ENCODE measurements around the gene MGME1. TPM values are rescaled to one million over a fixed set of nuclear protein-coding genes. Genes with fewer than 3 reads are reported as not detected.

The MGME1 gene
- total RNA-seq, 4 donors from 2014 or later = 16.1 to 38.0 (median 19.0) TPM

DNA sequence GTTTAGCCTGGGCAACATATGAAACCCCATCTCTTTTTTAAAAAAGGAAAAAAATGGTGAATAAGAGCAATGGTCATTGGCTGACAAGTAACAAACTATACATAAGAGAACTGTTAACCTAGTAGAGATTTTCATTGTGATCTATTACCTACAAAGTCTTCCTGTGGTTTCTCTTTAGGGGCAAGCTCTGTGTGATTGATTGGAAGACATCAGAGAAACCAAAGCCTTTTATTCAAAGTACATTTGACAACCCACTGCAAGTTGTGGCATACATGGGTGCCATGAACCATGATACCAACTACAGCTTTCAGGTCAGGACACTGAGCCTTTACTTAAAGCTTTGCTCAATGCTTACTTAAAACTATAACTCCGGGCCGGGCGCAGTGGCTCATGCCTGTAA is 19.2 kb downstream of the MGME1 start:
- TF ChIP-seq, protein P1, sequence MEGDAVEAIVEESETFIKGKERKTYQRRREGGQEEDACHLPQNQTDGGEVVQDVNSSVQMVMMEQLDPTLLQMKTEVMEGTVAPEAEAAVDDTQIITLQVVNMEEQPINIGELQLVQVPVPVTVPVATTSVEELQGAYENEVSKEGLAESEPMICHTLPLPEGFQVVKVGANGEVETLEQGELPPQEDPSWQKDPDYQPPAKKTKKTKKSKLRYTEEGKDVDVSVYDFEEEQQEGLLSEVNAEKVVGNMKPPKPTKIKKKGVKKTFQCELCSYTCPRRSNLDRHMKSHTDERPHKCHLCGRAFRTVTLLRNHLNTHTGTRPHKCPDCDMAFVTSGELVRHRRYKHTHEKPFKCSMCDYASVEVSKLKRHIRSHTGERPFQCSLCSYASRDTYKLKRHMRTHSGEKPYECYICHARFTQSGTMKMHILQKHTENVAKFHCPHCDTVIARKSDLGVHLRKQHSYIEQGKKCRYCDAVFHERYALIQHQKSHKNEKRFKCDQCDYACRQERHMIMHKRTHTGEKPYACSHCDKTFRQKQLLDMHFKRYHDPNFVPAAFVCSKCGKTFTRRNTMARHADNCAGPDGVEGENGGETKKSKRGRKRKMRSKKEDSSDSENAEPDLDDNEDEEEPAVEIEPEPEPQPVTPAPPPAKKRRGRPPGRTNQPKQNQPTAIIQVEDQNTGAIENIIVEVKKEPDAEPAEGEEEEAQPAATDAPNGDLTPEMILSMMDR (IDR thresholded peaks at IDR 0.05) = no peak
- TF ChIP-seq POLR2A (IDR thresholded peaks at IDR 0.05) = no peak
- H3K36me3 ChIP-seq = peaks cover 0 to 28% (median 0%) of the 10 kb centered on the region in 3 donors
- no peaks in the 10 kb centered on the region for H3K9me3 ChIP-seq
- H3K27ac ChIP-seq = no peak overlapping the region
- peaks cover 0 to 17% (median 0%) of the 10 kb centered on the region in 4 donors for H3K4me1 ChIP-seq
- H3K27me3 ChIP-seq = no peaks in the 10 kb centered on the region
- DNase-seq = no peak
- no peak overlapping the region for H3K4me3 ChIP-seq

DNA sequence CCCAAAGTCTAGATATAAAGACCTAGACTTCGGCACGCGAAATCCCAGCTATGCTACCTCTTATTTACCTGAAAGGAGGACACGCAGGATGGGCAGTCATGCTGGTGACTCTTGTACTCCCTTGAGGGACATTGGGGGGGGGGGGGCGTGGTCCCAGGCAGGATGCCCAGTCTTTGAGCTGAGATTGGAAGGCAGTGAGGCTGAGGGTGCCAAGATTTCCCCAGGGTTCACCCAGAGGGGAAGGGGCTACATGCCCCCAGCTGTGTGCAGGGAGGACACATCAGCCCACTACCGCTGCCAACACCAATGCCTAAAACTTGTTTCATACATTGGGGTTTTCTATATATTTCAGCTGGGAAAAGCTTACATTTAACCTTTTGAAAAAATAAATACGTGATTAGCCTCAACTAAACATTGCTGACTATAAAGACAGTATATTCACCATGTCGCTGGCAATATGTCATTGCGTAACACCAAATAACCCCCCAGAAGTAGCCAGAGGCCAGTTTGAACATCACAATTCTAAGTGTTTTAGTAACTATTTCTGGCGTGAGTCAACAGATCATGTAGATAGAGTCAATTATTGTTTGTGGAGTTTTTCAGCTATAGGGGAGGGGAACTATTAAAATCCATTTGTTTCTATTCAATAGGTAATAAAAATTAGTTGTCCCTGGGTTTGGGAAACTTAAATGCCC is 21.6 kb downstream of the MGME1 start:
- TF ChIP-seq, protein P1 (IDR thresholded peaks at IDR 0.05) = no peak
- no peak for TF ChIP-seq POLR2A (IDR thresholded peaks at IDR 0.05)
- Histone ChIP-seq H3K9me3 (no peaks in the 10 kb centered on the region), H3K27me3 (no peaks in the 10 kb centered on the region), H3K36me3 (peaks cover 0 to 28% (median 0%) of the 10 kb centered on the region in 3 donors), H3K4me1 (peaks cover 0 to 5% (median 0%) of the 10 kb centered on the region in 4 donors), H3K4me3 (no peak overlapping the region), H3K27ac (no peak overlapping the region)
- DNase-seq = no peak

DNA sequence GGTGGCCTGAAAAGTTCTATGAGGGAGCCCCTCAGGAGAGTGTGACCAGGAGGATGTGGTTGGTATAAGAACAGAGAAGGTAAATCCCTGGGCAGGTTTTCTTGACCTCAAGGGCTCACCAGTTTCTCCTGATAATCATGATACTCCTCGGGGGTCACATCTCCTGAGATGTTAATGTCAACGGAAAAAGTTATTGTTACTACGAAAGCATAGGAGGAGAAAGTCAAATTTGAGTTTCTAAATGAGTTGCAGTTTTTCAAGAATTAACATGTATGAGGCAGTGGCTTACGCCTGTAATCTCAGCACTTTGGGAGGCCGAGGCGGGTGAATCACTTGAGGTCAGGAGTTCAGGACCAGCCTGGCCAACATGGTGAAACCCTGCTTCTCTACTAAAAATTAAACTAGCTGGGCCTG is 23.4 kb downstream of the MGME1 start:
- Histone ChIP-seq H3K4me1 (no peaks in the 10 kb centered on the region), H3K9me3 (no peaks in the 10 kb centered on the region), H3K27me3 (no peaks in the 10 kb centered on the region), H3K4me3 (no peak overlapping the region), H3K27ac (no peak overlapping the region), H3K36me3 (peaks cover 0 to 28% (median 0%) of the 10 kb centered on the region in 3 donors)
- TF ChIP-seq, protein P1 (IDR thresholded peaks at IDR 0.05) = no peak
- no peak for TF ChIP-seq POLR2A (IDR thresholded peaks at IDR 0.05)
- no peak for DNase-seq

DNA sequence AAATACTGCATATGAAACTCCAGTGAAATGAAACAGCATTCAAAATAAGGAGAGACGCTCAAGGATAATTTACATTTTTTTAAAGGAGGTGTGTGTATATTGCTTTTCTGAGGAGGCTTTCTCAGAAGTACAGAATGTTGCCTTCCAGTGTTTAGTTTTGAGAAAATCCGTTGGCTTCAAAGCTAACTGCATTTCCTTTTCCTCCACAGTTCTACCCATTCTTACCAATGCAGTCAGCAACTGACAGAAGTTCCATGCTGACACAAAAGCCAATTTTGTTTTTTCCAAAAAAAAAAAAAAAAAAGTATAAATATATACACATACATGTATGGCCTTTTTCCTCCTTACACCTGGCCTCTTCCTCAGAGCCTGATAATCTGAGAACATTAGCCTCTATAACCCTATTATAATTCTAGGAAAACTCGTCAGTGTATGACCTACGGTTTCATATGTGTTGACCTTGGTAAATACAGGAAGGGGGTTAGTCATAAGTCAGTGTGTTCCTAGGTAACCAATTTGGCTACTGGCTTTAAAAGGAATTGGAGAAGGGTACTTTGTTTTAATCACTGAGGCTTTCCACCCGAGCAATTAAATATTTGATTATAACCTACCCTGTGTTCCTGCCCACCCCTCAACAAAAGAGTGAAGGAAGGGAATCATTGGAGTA is 24.2 kb downstream of the MGME1 start:
- no peak overlapping the region for H3K4me3 ChIP-seq
- no peak for DNase-seq
- peaks cover 0 to 28% (median 0%) of the 10 kb centered on the region in 3 donors for H3K36me3 ChIP-seq
- no peaks in the 10 kb centered on the region for H3K27me3 ChIP-seq
- H3K27ac ChIP-seq = no peak overlapping the region
- no peaks in the 10 kb centered on the region for H3K4me1 ChIP-seq
- no peaks in the 10 kb centered on the region for H3K9me3 ChIP-seq
- TF ChIP-seq POLR2A (IDR thresholded peaks at IDR 0.05) = no peak
- TF ChIP-seq, protein P1 (IDR thresholded peaks at IDR 0.05) = no peak

DNA sequence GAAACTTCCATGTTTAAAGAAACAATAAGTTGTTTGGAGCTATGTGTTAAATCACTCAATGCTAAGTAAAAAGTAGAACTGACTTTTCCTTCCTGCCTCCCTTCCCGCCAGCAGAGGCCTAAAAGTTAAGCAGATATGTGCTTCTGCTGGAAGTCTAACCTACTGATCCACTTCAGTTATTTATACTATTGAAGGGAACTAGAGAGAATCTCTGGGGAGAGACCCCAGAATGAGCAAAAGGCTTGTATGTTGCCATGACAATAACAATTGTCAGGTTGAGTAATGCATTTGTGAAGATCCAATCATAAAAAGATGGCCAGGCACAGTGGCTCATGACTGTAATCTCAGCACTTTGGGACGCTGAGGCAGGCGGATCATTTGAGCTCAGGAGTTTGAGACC is 24.7 kb downstream of the MGME1 start:
- no peak for DNase-seq
- H3K4me3 ChIP-seq = no peak overlapping the region
- H3K9me3 ChIP-seq = no peaks in the 10 kb centered on the region
- H3K27me3 ChIP-seq = no peaks in the 10 kb centered on the region
- no peak overlapping the region for H3K27ac ChIP-seq
- peaks cover 0 to 28% (median 0%) of the 10 kb centered on the region in 3 donors for H3K36me3 ChIP-seq
- H3K4me1 ChIP-seq = no peaks in the 10 kb centered on the region
- TF ChIP-seq, protein P1 (IDR thresholded peaks at IDR 0.05) = no peak
- no peak for TF ChIP-seq POLR2A (IDR thresholded peaks at IDR 0.05)

Measured in Peyer's patch (tissue), 4 donors.